WTC11 (cell line): ENCODE measurements around the gene TNFSF9. TPM values are rescaled to one million over a fixed set of nuclear protein-coding genes. Genes with fewer than 3 reads are reported as not detected.
"Not testable (repeated sequence)": the region's sequence is repeated elsewhere in the genome, so short reads cannot be mapped to it uniquely, and the experiment has no call there.

Experiments used
- ATAC-seq: fragments of 200-7000 bp; cut with Tn5 transposase; 2 replicates; pipeline ENCODE4 v1.10.0; 2021; ENCODE audit warnings: mild to moderate bottlenecking, moderate library complexity
- CTCF ChIA-PET: fragments of 300-600 bp; sonication (Branson Sonifier 250); formaldehyde crosslinking; loops from one replicate; lab custom pipeline; 2021; ENCODE audit warnings: antibody characterized with exemption; lab: Charles Lee
- POLR2A ChIA-PET: fragments of 350-600 bp; sonication (Branson Sonifier 250); formaldehyde crosslinking; loops from one replicate; lab custom pipeline; 2021; ENCODE audit warnings: antibody characterized with exemption; lab: Charles Lee
- DNase-seq: peaks from one replicate; pipeline ENCODE4 v3.0.0; 2021; ENCODE audit warnings: low spot score
- H3K27ac Mint-ChIP-seq: 2 replicates; pipeline ENCODE4 v1.8.0; 2021; ENCODE audit warnings: mixed read lengths
- H3K27me3 Mint-ChIP-seq: 2 replicates; pipeline ENCODE4 v1.8.0; 2021; ENCODE audit warnings: low read depth, mild to moderate bottlenecking, moderate library complexity, mixed read lengths
- H3K36me3 Mint-ChIP-seq: 2 replicates; pipeline ENCODE4 v1.8.0; 2021; ENCODE audit warnings: mixed read lengths
- H3K4me1 Mint-ChIP-seq: 2 replicates; pipeline ENCODE4 v1.8.0; 2022; ENCODE audit warnings: mixed read lengths
- H3K4me3 Mint-ChIP-seq: 2 replicates; pipeline ENCODE4 v1.8.0; 2021; ENCODE audit warnings: mild to moderate bottlenecking, moderate library complexity, mixed read lengths
- H3K9me3 Mint-ChIP-seq: 2 replicates; pipeline ENCODE4 v1.8.0; 2021; ENCODE audit warnings: mixed read lengths
- total RNA-seq: library from RNA; stranded (reverse); gene quantifications from 3 replicates; pipeline ENCODE4 v1.2.3, GENCODE V29; 2021

TNFSF9 gene
- total RNA-seq, 1 experiment from 2014 or later = 2.9 TPM

DNA sequence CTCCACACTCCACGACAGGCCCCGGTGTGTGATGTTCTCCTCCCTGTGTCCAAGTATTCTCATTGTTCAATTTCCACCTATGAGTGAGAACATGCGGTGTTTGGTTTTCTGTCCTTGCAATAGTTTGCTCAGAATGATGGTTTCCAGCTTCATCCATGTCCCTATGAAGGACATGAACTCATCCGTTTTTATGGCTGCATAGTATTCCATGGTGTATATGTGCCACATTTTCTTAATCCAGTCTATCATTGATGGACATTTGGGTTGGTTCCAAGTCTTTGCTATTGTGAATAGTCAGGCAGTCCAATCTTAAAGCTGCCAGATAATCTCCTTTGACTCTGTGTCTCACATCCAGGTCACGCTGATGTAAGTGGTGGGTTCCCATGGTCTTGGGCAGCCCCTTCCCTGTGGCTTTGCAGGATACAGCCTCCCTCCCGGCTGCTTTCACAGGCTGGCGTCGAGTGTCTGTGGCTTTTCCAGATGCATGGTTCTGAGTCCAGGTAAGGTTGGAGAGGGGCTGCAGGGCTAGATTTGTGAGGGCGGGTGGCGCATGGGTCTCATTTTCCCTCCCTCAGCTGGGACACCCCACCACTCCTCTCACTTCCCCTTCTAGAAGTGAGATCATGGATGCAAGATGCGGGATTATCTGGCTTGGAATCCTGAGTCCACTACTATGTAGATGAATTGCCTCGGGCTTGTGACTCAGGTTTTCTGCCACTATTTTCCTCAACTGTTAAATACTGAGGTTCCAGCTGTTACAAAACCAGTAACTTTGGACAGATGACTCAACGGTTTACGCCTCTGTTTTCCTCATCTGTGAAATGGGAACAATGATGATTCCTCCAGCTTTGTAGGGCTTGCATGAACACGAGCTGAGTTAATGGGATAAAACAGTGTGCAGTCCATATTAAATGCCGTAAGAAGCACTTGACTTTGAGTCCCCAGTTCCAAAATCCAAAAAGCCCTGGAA, 52.0 kb downstream of the TNFSF9 start:
- ATAC-seq, POLR2A ChIA-PET, DNase-seq, H3K4me1 Mint-ChIP-seq, H3K36me3 Mint-ChIP-seq, CTCF ChIA-PET, H3K27ac Mint-ChIP-seq, H3K4me3 Mint-ChIP-seq: not testable (repeated sequence)
- H3K9me3 Mint-ChIP-seq = peaks cover 14% of the 10 kb centered on the region
- peaks cover 64% of the 10 kb centered on the region for H3K27me3 Mint-ChIP-seq

Other genes with a start within 250 kb of the TNFSF9 start
- gene ACER1, start 197.4 kb upstream of the TNFSF9 start, total RNA-seq = not detected in 3 replicates
- 86.2 to 95.8 TPM (median 91.9 TPM) in 3 replicates for gene CLPP, start 169.5 kb upstream of the TNFSF9 start, total RNA-seq
- 96.4 to 119 TPM (median 114 TPM) in 3 replicates for gene ALKBH7, start 158.2 kb upstream of the TNFSF9 start, total RNA-seq
- 1.9 to 3.5 TPM (median 2.9 TPM) in 3 replicates for gene PSPN, start 155.1 kb upstream of the TNFSF9 start, total RNA-seq
- gene GTF2F1, start 137.9 kb upstream of the TNFSF9 start, total RNA-seq = 61.5 to 62.9 TPM (median 62.4 TPM) in 3 replicates
- 528 to 572 TPM (median 549 TPM) in 3 replicates for gene KHSRP, start 106.2 kb upstream of the TNFSF9 start, total RNA-seq
- gene SLC25A41, start 97.3 kb upstream of the TNFSF9 start, total RNA-seq = 0.18 to 0.35 TPM (median 0.21 TPM) in 3 replicates
- gene SLC25A23, start 71.2 kb upstream of the TNFSF9 start, total RNA-seq = 63.6 to 69.1 TPM (median 63.7 TPM) in 3 replicates
- gene CRB3, start 66.8 kb upstream of the TNFSF9 start, total RNA-seq = 29.9 to 36.5 TPM (median 32.2 TPM) in 3 replicates
- 4.3 to 6.3 TPM (median 6.1 TPM) in 3 replicates for gene DENND1C, start 49.2 kb upstream of the TNFSF9 start, total RNA-seq
- 18.5 to 33.1 TPM (median 30.2 TPM) in 3 replicates for gene TUBB4A, start 28.7 kb upstream of the TNFSF9 start, total RNA-seq
- 1.7 to 2.1 TPM (median 1.7 TPM) in 3 replicates for gene CD70, start 60.1 kb downstream of the TNFSF9 start, total RNA-seq
- gene TNFSF14, start 139.1 kb downstream of the TNFSF9 start, total RNA-seq = 0.13 to 0.27 TPM (median 0.27 TPM) in 3 replicates
- gene C3, start 189.6 kb downstream of the TNFSF9 start, total RNA-seq = 7.0 to 9.3 TPM (median 8.9 TPM) in 3 replicates
- gene GPR108, start 206.6 kb downstream of the TNFSF9 start, total RNA-seq = 48.7 to 59.5 TPM (median 54.2 TPM) in 3 replicates
- 61.5 to 76.6 TPM (median 62.4 TPM) in 3 replicates for gene TRIP10, start 208.7 kb downstream of the TNFSF9 start, total RNA-seq
- 25.1 to 30.3 TPM (median 26.7 TPM) in 3 replicates for gene SH2D3A, start 236.4 kb downstream of the TNFSF9 start, total RNA-seq
- gene VAV1, start 241.7 kb downstream of the TNFSF9 start, total RNA-seq = 0.73 to 0.83 TPM (median 0.80 TPM) in 3 replicates